Urothelium cell line (cell line): ENCODE measurements around the gene CDC14A.
A peak's percentile ranks its signal among the peaks of the same experiment; 100 is the strongest.
"Not testable (repeated sequence)": the region's sequence is repeated elsewhere in the genome, so short reads cannot be mapped to it uniquely, and the experiment has no call there.

Experiments used
- DNase-seq: peaks from one replicate; pipeline ENCODE4 v3.0.0; 2011; ENCODE audit warnings: low spot score, mixed read lengths
- FAIRE-seq: peaks from 2 replicates; lab custom pipeline; 2011; peaks lifted over from hg19 to GRCh38; lab: Jason Lieb, UNC

Gene CDC14A

GRCh38 chr1:100397681-100398080, 45.4 kb downstream of the CDC14A start:
- DNase-seq: no peak

DNA sequence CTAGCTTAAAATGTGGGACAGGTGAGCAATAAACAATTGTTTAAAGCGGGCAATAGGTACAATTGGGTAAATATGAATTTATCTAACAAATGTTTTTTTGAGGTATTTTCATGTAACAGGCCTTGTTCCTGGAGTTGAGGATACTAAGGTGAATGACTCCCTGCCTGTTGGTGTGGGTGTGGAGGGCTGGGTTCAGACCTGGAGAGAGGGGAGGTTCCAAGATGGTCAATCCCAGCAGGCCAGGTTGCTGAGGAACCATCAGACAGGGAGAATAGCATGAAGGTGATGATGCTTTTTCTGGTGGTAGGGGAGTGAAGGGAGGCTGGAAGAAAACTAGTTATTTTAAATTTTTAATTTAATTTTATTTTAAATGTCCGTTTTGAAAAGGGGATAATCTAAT, 46.3 kb downstream of the CDC14A start:
- FAIRE-seq (no peak), DNase-seq (no peak)

More at GRCh38 chr1:100397681-100398080, 45.4 kb downstream of the CDC14A start:
- no peak for FAIRE-seq

DNA sequence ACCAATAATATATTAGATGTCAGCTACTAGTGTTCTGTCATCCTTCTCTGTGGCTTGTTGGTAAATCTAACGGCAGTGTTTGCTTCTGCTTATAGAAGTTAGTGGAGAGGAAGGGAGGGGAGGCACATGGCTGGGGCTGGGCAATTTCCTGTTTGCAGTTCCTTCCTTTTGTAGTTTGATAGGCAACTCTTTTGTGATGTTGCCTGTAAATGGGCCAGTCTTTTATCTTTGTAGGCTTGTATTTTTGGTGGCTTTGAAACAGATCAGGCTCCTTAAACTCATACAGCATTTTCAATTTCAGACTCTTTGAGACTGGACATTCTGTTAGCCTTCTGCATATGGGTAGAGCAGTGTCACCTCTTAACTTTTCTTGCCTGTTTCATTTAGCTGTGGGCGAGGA, 48.1 kb downstream of the CDC14A start:
- DNase-seq (no peak), FAIRE-seq (no peak)

DNA sequence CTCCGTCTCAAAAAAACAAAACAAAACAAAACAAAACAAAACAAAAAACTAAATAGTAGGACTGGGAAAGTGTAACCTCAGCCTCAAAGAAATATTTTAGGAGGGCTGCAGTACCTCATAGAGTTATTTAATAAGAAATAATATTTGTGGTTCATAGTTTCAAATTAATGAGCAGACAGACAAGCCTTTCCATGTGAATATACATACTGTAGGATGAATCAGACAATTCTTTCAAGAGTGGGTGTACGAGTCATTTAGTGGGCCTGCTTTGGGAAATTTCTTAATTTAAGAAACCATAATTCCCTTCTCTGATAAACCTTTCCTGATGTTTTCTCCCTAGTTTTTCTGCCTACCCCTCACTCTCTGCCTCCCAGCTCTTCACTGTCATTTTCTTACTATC, 52.5 kb downstream of the CDC14A start:
- DNase-seq: no peak
- no peak for FAIRE-seq

GRCh38 chr1:100405902-100406301, 53.6 kb downstream of the CDC14A start:
- DNase-seq, FAIRE-seq: not testable (repeated sequence)

GRCh38 chr1:100407390-100407789, 55.1 kb downstream of the CDC14A start:
- DNase-seq, FAIRE-seq: not testable (repeated sequence)

DNA sequence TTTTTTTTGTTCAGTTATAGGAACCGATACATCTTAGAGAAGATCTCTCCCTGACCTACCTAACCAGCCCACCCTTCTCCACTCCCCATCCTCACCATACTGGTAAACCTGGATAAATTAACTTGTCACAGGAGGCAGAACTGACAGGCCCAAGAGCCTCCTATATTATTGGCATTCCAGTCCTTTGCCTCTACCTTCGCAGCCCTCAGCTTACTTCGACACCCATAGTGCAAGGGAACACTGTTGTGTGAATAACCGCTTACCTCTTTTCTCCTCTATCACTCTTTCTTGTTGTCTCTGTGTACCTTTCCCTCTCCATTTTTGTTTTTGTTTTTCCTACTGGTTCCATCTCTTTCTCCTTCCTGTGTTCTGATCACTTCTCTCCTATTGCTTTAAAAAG, 58.7 kb downstream of the CDC14A start:
- DNase-seq (no peak), FAIRE-seq (no peak)

DNA sequence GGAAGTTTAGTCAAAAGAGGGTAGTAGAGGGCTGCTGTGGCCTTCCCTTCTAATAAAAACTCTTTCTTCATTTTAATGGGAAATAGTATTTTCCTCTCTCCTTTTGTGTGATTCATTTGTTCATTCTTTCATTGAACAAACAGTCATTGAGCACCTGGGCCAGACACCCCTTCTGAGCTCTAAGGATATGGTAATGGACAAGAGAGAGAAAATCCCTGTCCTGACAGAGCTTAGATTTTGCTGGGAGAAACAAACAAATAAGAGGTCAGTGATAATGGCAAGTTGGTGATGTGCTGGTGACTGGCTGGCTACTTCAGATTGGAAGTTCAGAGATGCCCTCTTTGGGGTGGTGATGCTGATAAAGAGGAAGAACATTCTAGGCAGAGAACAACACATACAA, 59.3 kb downstream of the CDC14A start:
- DNase-seq: no peak
- no peak for FAIRE-seq

DNA sequence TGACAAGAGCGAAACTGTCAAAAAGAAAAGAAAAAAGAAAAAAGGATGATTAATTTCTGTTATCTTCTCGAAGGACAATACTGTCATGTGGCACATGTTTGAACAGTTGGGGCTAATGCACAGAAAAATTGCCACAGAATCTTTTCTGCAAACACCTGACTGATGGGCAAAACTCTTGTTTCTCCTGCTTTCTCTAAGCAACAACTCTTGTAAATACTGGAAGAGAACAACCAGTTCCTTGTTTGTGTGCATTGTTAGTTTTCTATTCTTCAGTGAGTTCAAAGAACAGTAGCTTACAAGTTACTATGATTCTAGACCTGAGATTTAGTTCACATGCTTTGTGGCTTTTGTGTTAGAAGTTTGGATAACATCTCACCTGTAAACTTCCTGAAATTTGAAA, 60.7 kb downstream of the CDC14A start:
- no peak for DNase-seq
- no peak for FAIRE-seq

- peak; percentile 62 for FAIRE-seq
Observed at GRCh38 chr1:100414693-100415497, 62.6 kb downstream of the CDC14A start.

DNA sequence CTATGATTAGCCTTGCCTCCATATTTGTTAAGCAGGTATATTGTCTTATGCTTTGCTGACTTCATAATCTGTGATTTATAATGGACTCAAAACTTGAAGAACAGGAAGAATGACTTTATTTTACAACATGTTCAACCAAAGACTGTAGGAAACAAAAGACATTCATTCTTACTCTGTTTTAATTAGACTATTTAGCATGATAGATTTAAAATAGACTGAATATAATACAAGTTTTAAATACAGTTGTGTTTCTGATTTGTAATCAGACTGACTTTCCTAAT, 63.1 kb downstream of the CDC14A start:
- FAIRE-seq: no peak
- no peak for DNase-seq

More at GRCh38 chr1:100414693-100415497, 62.6 kb downstream of the CDC14A start:
- no peak for DNase-seq

GRCh38 chr1:100419072-100419471, 66.8 kb downstream of the CDC14A start:
- FAIRE-seq (no peak), DNase-seq (no peak)

GRCh38 chr1:100422065-100422464, 69.8 kb downstream of the CDC14A start:
- FAIRE-seq (no peak), DNase-seq (no peak)

GRCh38 chr1:100423832-100424337, 71.6 kb downstream of the CDC14A start:
- FAIRE-seq (no peak), DNase-seq (no peak)

- DNase-seq (no peak), FAIRE-seq (no peak)
Observed at GRCh38 chr1:100428160-100428559, 75.9 kb downstream of the CDC14A start.

DNA sequence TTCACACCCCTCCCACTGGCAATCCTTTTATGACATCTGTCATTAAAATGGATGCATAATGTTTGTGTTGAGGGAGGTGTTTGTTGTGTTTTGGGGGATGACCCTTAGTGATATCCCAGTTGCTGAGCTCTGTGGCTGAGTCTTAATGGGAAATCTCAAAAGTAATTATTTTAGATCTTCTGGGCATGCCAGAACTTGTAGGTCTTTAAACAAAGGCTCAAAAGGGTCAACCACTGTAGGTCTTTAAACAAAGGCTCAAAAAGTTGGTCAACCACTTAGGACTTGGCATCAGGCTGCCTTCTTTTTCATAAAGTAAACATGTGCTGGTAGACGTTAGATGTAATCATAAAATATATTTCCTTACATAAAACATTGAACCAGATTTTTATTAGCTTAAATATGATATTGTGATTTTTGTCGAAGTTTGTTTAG, 78.0 kb downstream of the CDC14A start:
- FAIRE-seq: no peak
- no peak for DNase-seq

- DNase-seq (no peak), FAIRE-seq (no peak)
Observed at GRCh38 chr1:100431954-100432353, 79.6 kb downstream of the CDC14A start.

DNA sequence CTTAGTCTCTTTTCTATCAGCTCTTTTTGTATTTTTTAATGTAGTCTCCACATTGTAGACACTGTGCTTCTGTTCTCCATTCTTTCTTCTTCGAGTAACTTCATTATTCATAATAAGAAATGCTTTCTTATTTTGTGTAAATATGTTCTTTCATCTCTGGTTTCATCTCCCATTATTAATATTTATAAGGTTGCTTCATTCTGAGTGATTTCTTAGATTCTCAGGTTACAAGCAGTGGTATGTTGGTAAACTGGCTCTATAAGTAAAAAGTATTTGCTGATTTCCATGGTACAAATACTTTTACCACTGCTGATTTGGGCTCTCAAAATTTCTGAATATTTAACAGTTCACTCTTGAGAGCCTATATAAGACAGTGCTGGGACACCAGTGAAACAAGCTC, 81.3 kb downstream of the CDC14A start:
- DNase-seq (no peak), FAIRE-seq (no peak)

DNA sequence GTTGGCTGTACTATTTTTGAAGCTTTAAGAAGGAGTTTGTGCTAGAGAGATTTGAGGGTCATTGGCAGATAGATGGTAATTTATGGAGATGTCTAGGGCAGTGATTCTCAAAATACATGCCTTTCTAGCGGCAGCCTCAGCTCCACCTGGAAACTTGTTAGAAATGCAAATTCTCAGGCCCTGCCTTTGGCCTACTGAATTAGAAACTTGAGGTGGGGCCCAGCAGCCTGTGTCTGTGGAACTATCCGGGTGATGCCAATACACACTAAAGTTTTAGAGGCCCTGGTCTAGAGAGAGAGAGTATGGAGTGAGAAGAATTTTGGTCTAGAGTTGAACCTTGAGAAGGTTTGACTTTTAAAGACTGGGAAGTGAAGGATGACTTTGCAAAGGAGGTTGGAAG, 82.5 kb downstream of the CDC14A start:
- no peak for DNase-seq
- no peak for FAIRE-seq

- FAIRE-seq: no peak
- DNase-seq: no peak
Observed at GRCh38 chr1:100438375-100438774, 86.1 kb downstream of the CDC14A start.

DNA sequence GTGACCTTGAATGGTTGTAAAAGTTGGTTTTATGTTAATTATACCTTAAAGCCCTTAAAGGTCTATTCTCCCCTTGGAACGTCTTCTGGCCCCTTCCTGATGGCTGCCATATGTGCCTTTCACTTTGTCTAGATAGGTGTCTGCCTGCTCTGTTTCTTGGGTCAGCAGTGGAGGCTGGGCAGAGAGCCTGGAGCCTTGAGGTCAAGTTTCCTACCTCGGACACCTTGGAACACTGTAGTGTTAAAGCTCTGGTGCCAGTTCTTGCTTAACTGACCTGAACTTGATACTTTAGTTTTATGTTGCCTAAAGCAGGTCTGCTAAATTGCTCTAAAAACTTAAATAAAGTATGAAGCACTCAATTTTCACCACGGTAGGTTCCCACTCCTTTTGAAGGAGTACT, 86.5 kb downstream of the CDC14A start:
- DNase-seq (no peak), FAIRE-seq (no peak)

- FAIRE-seq (no peak), DNase-seq (no peak)
Observed at GRCh38 chr1:100440075-100440809, 87.9 kb downstream of the CDC14A start.
